Measurements from ENCODE around the gene CDKN1C.

Gene CDKN1C

GRCh38 chr11:2904153-2905052, 18.8 kb upstream of the CDKN1C start:
- DNase-seq, result no peak

- no peak for DNase-seq
Observed at GRCh38 chr11:2903672-2904011, 18.1 kb upstream of the CDKN1C start.

- DNase-seq, result no peak
Observed at GRCh38 chr11:2902784-2903671, 17.5 kb upstream of the CDKN1C start.

- peak; percentile 98 for DNase-seq
Observed at GRCh38 chr11:2901854-2902783, 16.5 kb upstream of the CDKN1C start.

- no peak for DNase-seq
Observed at GRCh38 chr11:2901196-2901796, 15.7 kb upstream of the CDKN1C start.

GRCh38 chr11:2899080-2899783, 13.7 kb upstream of the CDKN1C start:
- DNase-seq, result no peak

- peak; percentile 78 for DNase-seq
Observed at GRCh38 chr11:2898366-2899079, 12.9 kb upstream of the CDKN1C start.

- no peak for DNase-seq
Observed at GRCh38 chr11:2897048-2897447, 11.5 kb upstream of the CDKN1C start.

GRCh38 chr11:2896047-2896446, 10.5 kb upstream of the CDKN1C start:
- DNase-seq, result no peak

GRCh38 chr11:2893935-2894334, 8.4 kb upstream of the CDKN1C start:
- no peak for DNase-seq

- peak; percentile 55 for DNase-seq
Observed at GRCh38 chr11:2892967-2893528, 7.5 kb upstream of the CDKN1C start.

- DNase-seq, result peak; percentile 65
Observed at GRCh38 chr11:2892215-2892966, 6.8 kb upstream of the CDKN1C start.

- no peak for DNase-seq
Observed at GRCh38 chr11:2891326-2892214, 6.0 kb upstream of the CDKN1C start.

- no peak for DNase-seq
Observed at GRCh38 chr11:2890466-2891294, 5.1 kb upstream of the CDKN1C start.

- no peak for DNase-seq
Observed at GRCh38 chr11:2889362-2890273, 4.0 kb upstream of the CDKN1C start.

- DNase-seq, result peak; percentile 91
Observed at GRCh38 chr11:2888266-2888968, 2.8 kb upstream of the CDKN1C start.

All from hematopoietic multipotent progenitor cell treated with erythropoietin and hydrocortisone succinate and interleukin-3 and kit ligand, for 6 days (in vitro differentiated cells).